Measurements from ENCODE around the gene INSC.
A peak's percentile ranks its signal among the peaks of the same experiment; 100 is the strongest.
"Not testable (repeated sequence)": the region's sequence is repeated elsewhere in the genome, so short reads cannot be mapped to it uniquely, and the experiment has no call there.

Gene INSC, protein sequence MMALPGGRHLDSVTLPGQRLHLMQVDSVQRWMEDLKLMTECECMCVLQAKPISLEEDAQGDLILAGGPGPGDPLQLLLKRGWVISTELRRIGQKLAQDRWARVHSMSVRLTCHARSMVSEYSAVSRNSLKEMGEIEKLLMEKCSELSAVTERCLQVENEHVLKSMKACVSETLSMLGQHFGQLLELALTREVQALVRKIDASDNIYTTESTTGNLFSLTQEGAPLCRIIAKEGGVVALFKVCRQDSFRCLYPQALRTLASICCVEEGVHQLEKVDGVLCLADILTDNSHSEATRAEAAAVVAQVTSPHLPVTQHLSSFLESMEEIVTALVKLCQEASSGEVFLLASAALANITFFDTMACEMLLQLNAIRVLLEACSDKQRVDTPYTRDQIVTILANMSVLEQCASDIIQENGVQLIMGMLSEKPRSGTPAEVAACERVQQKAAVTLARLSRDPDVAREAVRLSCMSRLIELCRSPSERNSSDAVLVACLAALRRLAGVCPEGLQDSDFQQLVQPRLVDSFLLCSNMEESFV

DNA sequence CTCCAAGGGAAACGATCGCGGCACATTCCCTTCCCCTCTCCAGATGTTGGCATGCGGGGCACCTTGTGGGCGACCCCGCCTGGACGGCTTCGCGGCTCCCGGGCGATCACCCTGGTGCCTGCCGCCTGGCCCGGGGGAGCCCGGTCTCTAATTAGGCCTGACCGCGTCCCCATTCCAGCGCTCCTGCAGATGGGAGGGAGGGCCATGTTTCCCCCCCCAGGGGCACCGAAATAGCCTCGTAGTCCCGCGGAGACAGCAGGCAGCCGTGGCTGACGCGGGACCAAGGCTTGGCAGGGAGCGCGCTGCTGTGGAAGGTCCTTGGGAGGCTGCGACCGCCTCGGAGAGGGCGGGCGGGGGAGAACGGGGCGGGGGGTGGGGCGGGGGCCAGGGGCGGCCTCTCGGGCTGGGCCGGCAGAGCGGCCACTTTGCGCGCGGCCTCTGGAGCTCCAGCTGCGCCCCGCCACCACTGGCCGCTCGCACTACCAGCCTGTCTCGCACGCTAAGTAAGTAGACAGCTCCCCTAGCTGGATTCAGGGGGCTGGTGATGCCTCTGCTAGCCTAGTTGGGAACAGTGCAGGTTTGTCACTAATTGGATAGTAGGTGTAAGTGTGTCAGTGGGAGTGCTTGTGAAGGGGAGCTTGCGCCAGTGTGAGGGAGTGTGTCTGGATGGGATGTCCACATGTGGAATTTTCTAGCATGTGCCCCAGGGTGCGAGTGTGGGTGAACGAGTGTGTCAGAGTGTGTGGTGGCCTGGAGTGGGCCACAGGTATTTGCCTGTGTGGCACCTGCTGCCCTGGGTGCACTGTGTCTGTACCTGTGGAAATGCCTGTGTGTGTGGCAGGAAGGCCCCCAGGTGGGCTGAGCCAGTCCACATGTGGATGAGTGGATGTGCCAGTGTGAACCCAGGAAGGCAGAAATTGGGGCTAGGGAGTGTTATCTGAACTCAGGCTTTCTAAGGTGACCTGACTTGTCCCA lies at the start of gene INSC:
INSC (plus strand) TSS at position 423 of the 975 bp plus-strand sequence. CDS start 34,252 bp downstream, outside the sequence.
- in situ Hi-C loops (cut with MboI; ENCODE audit: low pct_unique_long_range_greater_than_20kb, low sequenced_read_pairs) = no loop called here
- no peak for DNase-seq

GRCh38 chr11:15069751-15070150 lies 45.0 kb upstream of the INSC start:
- DNase-seq; in situ Hi-C loops (cut with MboI; ENCODE audit: low pct_unique_long_range_greater_than_20kb, low sequenced_read_pairs): not testable (repeated sequence)

DNA sequence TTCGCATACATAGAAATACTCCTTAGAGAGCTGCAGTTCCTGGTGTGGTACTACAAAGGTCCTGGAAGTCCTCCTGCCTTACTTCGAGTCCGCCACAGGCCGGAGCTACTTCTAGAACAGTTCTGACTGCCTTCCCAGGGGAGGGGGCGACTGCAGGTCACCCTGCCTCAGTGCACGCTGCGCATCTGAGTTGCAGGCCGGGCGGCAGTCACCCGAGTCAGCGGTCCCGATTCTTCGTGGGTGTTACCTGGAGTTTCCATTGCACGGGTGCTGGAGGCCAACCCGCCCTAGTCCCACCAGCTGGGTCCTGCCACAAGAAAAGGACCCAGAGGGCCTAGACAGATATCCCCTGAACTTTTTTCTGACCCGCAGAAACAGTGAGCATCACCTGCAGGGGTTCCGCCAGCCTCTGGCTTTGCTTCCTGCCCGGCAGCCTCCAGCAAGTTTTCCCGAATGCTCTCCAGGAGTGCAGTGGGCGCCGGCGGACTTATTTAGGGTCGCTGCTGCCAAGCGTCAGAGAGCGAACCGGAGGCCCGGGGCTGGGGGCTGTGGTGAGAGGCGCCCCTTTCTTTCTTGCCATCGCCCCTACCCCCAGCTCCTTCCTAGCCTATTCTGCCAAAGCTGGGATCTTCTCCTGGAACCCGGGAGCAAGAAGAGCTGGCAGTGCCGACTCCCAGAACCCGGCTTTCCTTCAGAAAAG lies 43.0 kb upstream of the INSC start:
- in situ Hi-C loops (cut with MboI; ENCODE audit: low pct_unique_long_range_greater_than_20kb, low sequenced_read_pairs) = no loop called here
- DNase-seq = no peak

- DNase-seq = no peak
- in situ Hi-C loops (cut with MboI; ENCODE audit: low pct_unique_long_range_greater_than_20kb, low sequenced_read_pairs) = no loop called here
Measured at GRCh38 chr11:15072551-15073143, 42.1 kb upstream of the INSC start.

- in situ Hi-C loops (cut with MboI; ENCODE audit: low pct_unique_long_range_greater_than_20kb, low sequenced_read_pairs) = no loop called here
- no peak for DNase-seq
Measured at GRCh38 chr11:15073361-15074205, 41.1 kb upstream of the INSC start, which contains the start of gene CALCB. TSS of gene CALCB (plus strand) at chr11:15073593. CDS start at chr11:15074719, 1,126 bp downstream.

DNA sequence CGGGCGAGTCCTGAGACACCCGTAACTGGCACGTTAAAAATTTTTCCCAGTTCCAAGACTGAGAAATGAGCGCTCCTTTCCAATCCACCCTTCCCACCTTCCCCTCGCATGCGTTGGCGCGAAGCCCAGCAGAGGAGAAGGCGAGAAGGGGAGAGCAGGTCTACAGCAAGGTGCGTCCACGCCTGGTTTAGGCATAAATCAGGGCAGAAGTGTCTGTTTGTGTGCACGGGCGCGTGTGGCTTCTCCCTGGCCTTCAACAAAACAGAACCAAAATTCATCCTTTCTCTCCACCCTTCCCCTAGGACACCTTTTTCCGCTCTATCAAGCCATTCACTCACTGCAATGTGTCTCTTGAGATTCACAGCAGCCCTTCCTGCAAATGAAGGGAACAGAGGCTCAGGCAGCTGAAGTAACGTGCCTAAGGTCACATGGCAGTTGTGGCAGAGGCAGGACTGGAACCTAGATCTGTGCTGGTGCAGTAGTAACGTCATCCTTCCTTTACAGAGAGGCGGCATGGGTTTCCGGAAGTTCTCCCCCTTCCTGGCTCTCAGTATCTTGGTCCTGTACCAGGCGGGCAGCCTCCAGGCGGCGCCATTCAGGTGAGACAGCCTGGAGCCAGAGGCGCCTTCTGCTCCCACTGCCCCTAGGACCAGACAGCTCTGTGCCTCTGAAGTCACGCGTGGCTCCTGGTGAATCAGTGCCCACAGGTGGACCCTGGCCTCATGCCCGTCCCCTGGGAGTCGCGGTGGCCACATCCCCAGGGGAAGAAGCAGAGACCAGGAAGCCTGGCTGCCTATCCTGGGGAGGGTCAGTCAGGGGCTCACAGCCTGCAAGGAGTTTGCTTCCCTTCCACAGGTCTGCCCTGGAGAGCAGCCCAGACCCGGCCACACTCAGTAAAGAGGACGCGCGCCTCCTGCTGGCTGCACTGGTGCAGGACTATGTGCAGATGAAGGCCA lies 40.2 kb upstream of the INSC start:
- peak; percentile 85 for DNase-seq
- in situ Hi-C loops (cut with MboI; ENCODE audit: low pct_unique_long_range_greater_than_20kb, low sequenced_read_pairs) = no loop called here

DNA sequence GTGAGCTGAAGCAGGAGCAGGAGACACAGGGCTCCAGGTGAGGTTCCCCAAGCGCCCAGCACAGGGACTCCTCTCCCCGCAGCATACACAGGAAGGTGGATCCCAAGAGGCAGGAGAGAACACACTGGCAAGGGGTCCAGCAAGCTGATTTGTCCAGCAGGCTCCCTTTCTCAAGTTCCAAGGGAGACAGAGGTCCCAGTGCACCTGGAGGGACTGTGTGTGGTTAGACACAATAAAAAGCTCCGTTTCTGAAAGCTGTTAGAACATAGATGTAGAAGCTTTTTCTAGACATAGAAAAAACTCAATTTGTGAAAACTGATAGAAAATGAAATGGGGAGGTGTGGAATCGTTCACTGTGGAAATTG lies 39.6 kb upstream of the INSC start:
- in situ Hi-C loops (cut with MboI; ENCODE audit: low pct_unique_long_range_greater_than_20kb, low sequenced_read_pairs) = no loop called here

DNA sequence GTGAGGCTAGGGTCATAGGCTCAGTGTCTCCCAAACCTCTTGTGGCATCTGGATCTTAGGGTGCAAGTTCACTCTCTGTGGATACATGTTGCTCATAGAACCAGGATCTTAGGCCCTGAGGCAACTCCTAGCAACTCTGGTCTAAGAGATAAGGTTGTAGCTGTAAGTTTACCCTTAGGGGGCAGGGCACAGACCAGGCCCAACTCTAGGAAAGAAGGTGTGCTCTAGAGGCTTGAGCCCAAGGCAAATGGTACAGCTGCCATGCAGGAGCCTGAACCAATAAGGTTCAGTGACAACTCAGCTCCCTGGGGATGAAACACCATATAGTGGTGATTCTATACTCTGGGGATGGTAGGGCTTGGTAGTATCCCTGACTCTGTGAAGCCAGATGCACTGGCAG lies 23.5 kb upstream of the INSC start:
- DNase-seq = no peak
- in situ Hi-C loops (cut with MboI; ENCODE audit: low pct_unique_long_range_greater_than_20kb, low sequenced_read_pairs) = no loop called here

More for the DNA sequence above, 39.6 kb upstream of the INSC start:
- no peak for DNase-seq

GRCh38 chr11:15091625-15092024 lies 23.1 kb upstream of the INSC start:
- in situ Hi-C loops (cut with MboI; ENCODE audit: low pct_unique_long_range_greater_than_20kb, low sequenced_read_pairs) = no loop called here
- no peak for DNase-seq

GRCh38 chr11:15093432-15093831 lies 21.3 kb upstream of the INSC start:
- DNase-seq = peak; percentile 13
- in situ Hi-C loops (cut with MboI; ENCODE audit: low pct_unique_long_range_greater_than_20kb, low sequenced_read_pairs) = no loop called here

GRCh38 chr11:15095736-15096228 lies 18.9 kb upstream of the INSC start:
- in situ Hi-C loops (cut with MboI; ENCODE audit: low pct_unique_long_range_greater_than_20kb, low sequenced_read_pairs) = no loop called here
- DNase-seq = no peak

DNA sequence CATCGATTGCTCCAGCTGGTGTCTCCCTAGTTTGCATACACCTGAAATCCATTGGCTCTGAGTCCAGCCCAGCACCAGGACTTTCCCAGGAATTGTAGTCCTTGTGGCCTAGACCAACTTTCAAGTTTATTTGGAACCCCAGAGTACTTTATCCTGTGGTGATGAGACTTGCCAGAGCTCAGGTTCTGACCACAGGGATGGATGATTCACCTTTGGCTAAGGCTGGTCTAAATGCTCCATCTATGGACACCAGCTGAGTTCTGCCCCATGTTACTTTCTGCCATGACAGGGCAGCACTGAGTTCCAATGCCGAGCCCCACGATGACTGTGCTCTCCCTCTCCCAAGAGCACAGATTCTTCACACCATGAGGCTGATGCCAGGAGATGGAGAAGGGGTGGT lies 17.3 kb upstream of the INSC start:
- in situ Hi-C loops (cut with MboI; ENCODE audit: low pct_unique_long_range_greater_than_20kb, low sequenced_read_pairs) = no loop called here
- no peak for DNase-seq

- in situ Hi-C loops (cut with MboI; ENCODE audit: low pct_unique_long_range_greater_than_20kb, low sequenced_read_pairs) = no loop called here
Measured at GRCh38 chr11:15099267-15099666, 15.5 kb upstream of the INSC start.

DNA sequence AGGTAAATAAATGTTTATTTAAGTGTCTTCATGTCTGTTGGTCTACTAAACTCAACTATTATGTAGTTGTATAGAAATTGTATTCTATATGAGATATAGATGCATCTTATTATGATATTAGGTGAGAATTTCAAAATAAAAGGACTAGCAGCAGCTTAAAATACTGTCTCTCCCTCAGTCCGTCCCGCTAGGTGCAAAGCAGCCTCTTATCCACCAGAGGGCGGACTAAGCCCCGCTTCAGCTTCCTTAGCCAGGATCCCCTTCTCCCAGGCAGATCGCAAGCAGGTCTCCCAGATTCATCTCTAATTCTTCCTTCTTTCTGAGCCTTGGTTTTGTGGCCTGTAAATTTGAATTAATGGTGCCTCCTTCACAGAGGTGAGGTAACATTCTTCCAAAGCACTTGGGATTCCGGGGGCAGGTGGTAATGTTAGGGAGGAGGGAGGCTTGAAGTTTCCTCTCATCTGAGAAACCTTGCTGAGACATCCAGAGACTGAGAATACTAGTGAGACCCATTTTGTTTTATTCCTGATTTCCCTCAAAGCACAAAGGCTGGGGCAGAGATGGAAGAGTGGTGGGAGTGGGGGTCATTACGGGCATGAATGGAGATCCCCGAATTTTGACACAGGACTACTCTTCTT lies 13.5 kb upstream of the INSC start:
- DNase-seq = peak; percentile 66
- in situ Hi-C loops (cut with MboI; ENCODE audit: low pct_unique_long_range_greater_than_20kb, low sequenced_read_pairs) = no loop called here

More at GRCh38 chr11:15099267-15099666, 15.5 kb upstream of the INSC start:
- no peak for DNase-seq

GRCh38 chr11:15104166-15104565 lies 10.6 kb upstream of the INSC start:
- in situ Hi-C loops (cut with MboI; ENCODE audit: low pct_unique_long_range_greater_than_20kb, low sequenced_read_pairs) = no loop called here
- no peak for DNase-seq

All from KBM-7 (cell line).